Bone marrow (tissue), 2 donors: ENCODE measurements around the gene NFYA.

Source experiments
- DNase-seq, 2 donors: peaks; one replicate each; lab custom pipeline; 2025; lab: John Stamatoyannopoulos, UW

NFYA gene

GRCh38 chr6:41072836-41073202, at the start of gene NFYA:
TSS of gene NFYA (plus strand) at chr6:41072974. CDS start at chr6:41079090, 6,116 bp downstream.
- peak; percentile 100 for DNase-seq

GRCh38 chr6:41023114-41023513, 49.7 kb upstream of the NFYA start:
- no peak for DNase-seq

GRCh38 chr6:41025966-41026530, 46.7 kb upstream of the NFYA start:
- no peak for DNase-seq

GRCh38 chr6:41027241-41027640, 45.5 kb upstream of the NFYA start:
- DNase-seq, result no peak

- DNase-seq, result peak; percentile 74 to 87
These were observed 44.8 kb upstream of the NFYA start for GRCh38 chr6:41027799-41028560.

- DNase-seq, result peak in 1 of 2 donors; percentile 61
These were observed 44.0 kb upstream of the NFYA start for GRCh38 chr6:41028561-41029412.

GRCh38 chr6:41032830-41033229, 39.9 kb upstream of the NFYA start:
- no peak for DNase-seq

GRCh38 chr6:41033776-41034175, 39.0 kb upstream of the NFYA start:
- no peak for DNase-seq

GRCh38 chr6:41036186-41036585, 36.6 kb upstream of the NFYA start:
- no peak for DNase-seq

GRCh38 chr6:41036601-41037000, 36.2 kb upstream of the NFYA start:
- no peak for DNase-seq

GRCh38 chr6:41037107-41037900, 35.5 kb upstream of the NFYA start:
- DNase-seq, result no peak

GRCh38 chr6:41038205-41038604, 34.6 kb upstream of the NFYA start:
- no peak for DNase-seq

- no peak for DNase-seq
These were observed 33.4 kb upstream of the NFYA start, which contains the start of gene UNC5CL for GRCh38 chr6:41039060-41039998. TSS of gene UNC5CL (minus strand) at chr6:41039221. CDS start at chr6:41035074, 4,147 bp downstream.

- no peak for DNase-seq
These were observed 32.5 kb upstream of the NFYA start for GRCh38 chr6:41040101-41040939.

GRCh38 chr6:41040940-41041536, 31.7 kb upstream of the NFYA start:
- no peak for DNase-seq

GRCh38 chr6:41042226-41043055, 30.3 kb upstream of the NFYA start, which contains the start of gene TSPO2:
TSS of gene TSPO2 (plus strand) at chr6:41042467. CDS start at chr6:41042986, 519 bp downstream.
- DNase-seq, result no peak

- no peak for DNase-seq
These were observed 29.6 kb upstream of the NFYA start for GRCh38 chr6:41043151-41043550.

GRCh38 chr6:41045664-41046063, 27.1 kb upstream of the NFYA start:
- no peak for DNase-seq
